Measurements from ENCODE around the gene DPEP3.

The DPEP3 gene, protein sequence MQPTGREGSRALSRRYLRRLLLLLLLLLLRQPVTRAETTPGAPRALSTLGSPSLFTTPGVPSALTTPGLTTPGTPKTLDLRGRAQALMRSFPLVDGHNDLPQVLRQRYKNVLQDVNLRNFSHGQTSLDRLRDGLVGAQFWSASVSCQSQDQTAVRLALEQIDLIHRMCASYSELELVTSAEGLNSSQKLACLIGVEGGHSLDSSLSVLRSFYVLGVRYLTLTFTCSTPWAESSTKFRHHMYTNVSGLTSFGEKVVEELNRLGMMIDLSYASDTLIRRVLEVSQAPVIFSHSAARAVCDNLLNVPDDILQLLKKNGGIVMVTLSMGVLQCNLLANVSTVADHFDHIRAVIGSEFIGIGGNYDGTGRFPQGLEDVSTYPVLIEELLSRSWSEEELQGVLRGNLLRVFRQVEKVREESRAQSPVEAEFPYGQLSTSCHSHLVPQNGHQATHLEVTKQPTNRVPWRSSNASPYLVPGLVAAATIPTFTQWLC

DNA sequence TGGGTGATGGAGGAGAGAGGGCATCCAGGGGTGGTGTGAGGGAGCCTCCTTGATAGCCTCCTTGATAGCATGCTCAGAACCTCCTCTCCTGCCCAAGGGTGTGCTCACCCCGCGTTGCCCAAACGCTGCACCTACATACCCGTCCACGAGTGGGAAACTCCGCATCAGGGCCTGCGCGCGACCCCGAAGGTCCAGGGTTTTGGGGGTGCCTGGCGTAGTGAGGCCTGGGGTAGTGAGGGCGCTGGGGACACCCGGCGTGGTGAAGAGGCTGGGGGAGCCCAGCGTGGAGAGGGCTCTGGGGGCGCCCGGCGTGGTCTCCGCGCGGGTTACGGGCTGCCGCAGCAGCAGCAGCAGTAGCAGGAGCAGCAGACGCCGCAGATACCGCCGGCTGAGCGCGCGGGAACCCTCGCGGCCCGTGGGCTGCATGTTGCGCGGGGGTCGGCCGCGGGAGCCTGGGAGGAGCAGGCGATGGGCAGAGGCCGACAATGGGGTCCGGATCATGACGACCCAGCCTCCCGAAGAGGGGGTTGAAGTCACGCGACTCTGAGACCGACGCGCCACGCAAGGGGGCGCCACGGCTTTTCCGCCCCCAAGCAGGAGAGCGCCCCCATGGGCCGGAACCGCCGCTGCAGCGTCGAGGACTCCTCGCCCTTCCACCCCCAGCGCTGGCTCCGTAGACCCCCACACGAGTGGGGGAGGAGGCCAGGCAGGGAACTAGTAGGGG is at the start of gene DPEP3:
Gene DPEP3 (minus strand): TSS at position 545 of the 724 bp plus-strand sequence. CDS start 119 bp downstream, at position 426.
- TF ChIP-seq, protein P1, sequence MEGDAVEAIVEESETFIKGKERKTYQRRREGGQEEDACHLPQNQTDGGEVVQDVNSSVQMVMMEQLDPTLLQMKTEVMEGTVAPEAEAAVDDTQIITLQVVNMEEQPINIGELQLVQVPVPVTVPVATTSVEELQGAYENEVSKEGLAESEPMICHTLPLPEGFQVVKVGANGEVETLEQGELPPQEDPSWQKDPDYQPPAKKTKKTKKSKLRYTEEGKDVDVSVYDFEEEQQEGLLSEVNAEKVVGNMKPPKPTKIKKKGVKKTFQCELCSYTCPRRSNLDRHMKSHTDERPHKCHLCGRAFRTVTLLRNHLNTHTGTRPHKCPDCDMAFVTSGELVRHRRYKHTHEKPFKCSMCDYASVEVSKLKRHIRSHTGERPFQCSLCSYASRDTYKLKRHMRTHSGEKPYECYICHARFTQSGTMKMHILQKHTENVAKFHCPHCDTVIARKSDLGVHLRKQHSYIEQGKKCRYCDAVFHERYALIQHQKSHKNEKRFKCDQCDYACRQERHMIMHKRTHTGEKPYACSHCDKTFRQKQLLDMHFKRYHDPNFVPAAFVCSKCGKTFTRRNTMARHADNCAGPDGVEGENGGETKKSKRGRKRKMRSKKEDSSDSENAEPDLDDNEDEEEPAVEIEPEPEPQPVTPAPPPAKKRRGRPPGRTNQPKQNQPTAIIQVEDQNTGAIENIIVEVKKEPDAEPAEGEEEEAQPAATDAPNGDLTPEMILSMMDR (IDR thresholded peaks at IDR 0.05; ENCODE audit: low read depth, low read length, missing control alignments) = no peak
- in situ Hi-C loops (cut with HindIII; ENCODE audit: low sequenced_read_pairs) = no loop called here
- DNase-seq (ENCODE audit: low read depth) = no peak
- H3K4me3 ChIP-seq (ENCODE audit: low read depth, low read length) = no peak within 1 kb of the TSS

DNA sequence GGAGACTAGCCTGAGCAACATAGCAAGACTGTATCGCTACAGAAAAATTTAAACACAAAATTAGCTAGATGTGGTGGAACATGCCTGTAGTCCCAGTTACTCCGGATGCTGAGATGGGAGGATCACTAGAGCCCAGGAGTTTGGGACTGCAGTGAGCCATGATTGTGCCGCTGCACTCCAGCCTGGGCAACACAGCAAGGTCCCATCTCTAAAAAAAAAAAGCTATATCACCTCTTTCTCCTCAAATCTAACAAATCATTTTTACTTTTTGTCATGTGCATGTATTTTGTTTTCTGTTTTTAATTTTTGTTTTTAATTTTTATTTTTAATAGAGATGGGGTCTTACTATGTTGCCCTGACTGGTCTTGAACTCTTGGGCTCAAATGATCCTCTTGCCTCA is 48.7 kb upstream of the DPEP3 start:
- no peak for DNase-seq (ENCODE audit: low read depth)
- TF ChIP-seq, protein P1 (IDR thresholded peaks at IDR 0.05; ENCODE audit: low read depth, low read length, missing control alignments) = no peak
- in situ Hi-C loops (cut with HindIII; ENCODE audit: low sequenced_read_pairs) = no loop called here

DNA sequence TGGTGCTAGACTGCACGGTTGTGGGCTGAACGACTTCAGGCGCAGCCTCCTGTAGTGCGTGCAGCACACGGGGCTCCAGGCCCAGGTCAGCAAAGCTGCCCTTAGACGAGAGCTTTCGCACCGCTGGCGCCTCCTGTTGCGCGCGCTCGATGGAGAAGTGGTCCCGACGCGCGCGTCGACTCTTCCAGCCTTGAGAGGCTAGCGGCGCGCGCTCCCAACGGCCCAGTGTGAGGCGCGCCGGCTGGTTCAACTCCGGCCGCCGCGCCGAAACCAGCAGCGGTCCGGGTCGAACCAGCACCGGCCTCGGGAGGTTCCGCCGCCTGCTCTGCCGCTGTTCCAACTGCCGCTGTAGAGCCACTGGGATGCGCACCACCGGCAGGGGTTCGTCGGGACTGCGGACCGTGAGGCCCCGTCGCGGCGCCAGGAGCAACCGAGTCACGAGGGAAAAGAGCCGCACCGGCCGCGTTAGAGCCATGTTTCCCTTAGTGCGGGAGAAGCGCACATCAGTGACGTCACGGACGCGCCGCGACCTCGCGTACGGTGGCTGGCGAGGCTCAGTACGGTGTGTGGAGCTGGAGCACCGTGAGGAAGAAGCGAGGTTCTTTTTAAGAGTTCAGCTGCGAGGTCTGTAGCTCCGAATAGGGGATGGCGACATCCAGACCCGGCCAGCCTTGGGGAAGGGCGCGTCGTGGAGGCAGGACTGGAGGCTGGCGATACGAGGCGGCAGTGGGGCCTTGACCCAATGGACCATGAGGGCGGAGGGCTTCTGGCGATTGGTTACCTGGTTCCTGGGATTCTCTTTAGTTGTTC is 42.6 kb upstream of the DPEP3 start, which contains the start of the genes DDX28 and DUS2:
Gene DDX28 (minus strand): TSS at position 505 of the 810 bp plus-strand sequence. CDS start 30 bp downstream, at position 475.
Gene DUS2 (plus strand): TSS at position 557 of the 810 bp plus-strand sequence. CDS start 14,740 bp downstream, outside the sequence.
- peak; percentile 84 for DNase-seq (ENCODE audit: low read depth)
- H3K4me3 ChIP-seq (ENCODE audit: low read depth, low read length) = peak within 1 kb of the TSS; percentile 98
- in situ Hi-C loops (cut with HindIII; ENCODE audit: low sequenced_read_pairs) = loop anchor here (25.0 kb wide), 1 partner anchor 111 kb away; no protein-coding TSS in a partner anchor
- TF ChIP-seq, protein P1 (IDR thresholded peaks at IDR 0.05; ENCODE audit: low read depth, low read length, missing control alignments) = no peak

More for the DNA sequence above, 48.7 kb upstream of the DPEP3 start:
- H3K4me3 ChIP-seq (ENCODE audit: low read depth, low read length) = no peak overlapping the region

DNA sequence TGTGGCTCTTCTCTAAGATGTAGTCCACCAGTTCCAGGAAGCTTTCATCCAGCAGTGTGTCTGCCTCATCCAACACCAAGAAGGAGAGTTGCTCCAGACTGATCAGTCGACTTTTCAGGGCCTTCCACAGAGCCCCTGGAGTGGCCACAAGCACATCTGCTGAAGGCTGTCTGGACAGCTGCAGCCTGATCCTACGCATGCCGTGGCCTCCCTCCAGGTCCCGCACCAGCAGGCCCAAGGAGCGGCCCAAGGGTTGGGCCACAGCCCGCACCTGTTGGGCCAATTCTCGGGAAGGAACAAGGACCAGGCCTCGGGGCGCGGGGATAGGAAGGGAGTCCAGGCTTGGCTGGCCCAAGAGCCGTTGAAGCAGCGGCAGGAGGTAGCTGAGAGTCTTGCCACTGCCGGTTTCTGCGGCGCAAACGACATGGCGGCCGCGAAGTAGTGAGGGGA is 42.0 kb upstream of the DPEP3 start:
- peak overlapping the region; percentile 98 for H3K4me3 ChIP-seq (ENCODE audit: low read depth, low read length)
- TF ChIP-seq, protein P1 (IDR thresholded peaks at IDR 0.05; ENCODE audit: low read depth, low read length, missing control alignments) = no peak
- no peak for DNase-seq (ENCODE audit: low read depth)
- in situ Hi-C loops (cut with HindIII; ENCODE audit: low sequenced_read_pairs) = loop anchor here (25.0 kb wide), 1 partner anchor 110 kb away; no protein-coding TSS in a partner anchor

DNA sequence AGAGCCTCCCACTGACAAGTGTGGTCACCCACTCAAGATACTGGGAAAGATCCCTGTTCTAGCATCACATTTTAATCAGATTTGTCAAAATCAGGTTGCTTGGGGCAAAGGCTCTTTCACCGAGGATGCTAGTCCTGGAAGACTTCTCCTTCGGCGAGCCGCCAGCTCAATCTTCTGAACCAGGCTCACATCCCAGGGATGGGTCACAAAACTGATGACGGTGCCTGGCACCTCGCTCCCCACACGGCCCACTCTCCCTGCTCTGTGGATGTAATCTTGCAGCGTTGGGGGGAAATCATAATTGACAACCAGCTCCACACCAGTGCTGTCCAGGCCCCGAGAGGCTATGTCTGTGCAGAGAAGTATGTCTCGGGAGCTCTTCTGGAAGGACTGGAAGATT is 41.2 kb upstream of the DPEP3 start:
- TF ChIP-seq, protein P1 (IDR thresholded peaks at IDR 0.05; ENCODE audit: low read depth, low read length, missing control alignments) = no peak

More for the DNA sequence above, 41.2 kb upstream of the DPEP3 start:
- in situ Hi-C loops (cut with HindIII; ENCODE audit: low sequenced_read_pairs) = loop anchor here (25.0 kb wide), 1 partner anchor 109 kb away; no protein-coding TSS in a partner anchor
- H3K4me3 ChIP-seq (ENCODE audit: low read depth, low read length) = no peak overlapping the region
- DNase-seq (ENCODE audit: low read depth) = no peak

All from astrocyte of the cerebellum (primary cell).